CD14-positive monocyte (primary cell): ENCODE results near the gene FREM1. TPM values are rescaled to one million over a fixed set of nuclear protein-coding genes. Genes with fewer than 3 reads are reported as not detected.

Source experiments
- DNase-seq, 3 donors: peaks; one replicate each; pipeline ENCODE4 v3.0.0-alpha.2; 2011 to 2022
- H2AFZ ChIP-seq: 2 replicates; pipeline ENCODE4 v1.6.0; 2012; ENCODE audit warnings: mild to moderate bottlenecking, low read depth, low read length, inconsistent platforms; ENCODE audit not compliant: insufficient read depth, poor library complexity, severe bottlenecking
- H3K27ac ChIP-seq, 2 donors: 1 replicate in 1 of 2; 2 replicates in 1 of 2; pipeline ENCODE4 v1.5.1; 2012 to 2013; ENCODE audit warnings: low read length in 2 of 2, control low read depth in 1 of 2, inconsistent platforms in 1 of 2, low read depth in 1 of 2, mild to moderate bottlenecking in 1 of 2
- H3K27me3 ChIP-seq, 2 donors: one replicate each; pipeline versions ENCODE4 v1.6.0 to v1.6.1; 2011 to 2013; ENCODE audit warnings: low read length in 2 of 2; ENCODE audit not compliant: control insufficient read depth in 2 of 2, insufficient read depth in 2 of 2
- H3K36me3 ChIP-seq, 2 donors: replicated peaks in 1 of 2; 1 replicate in 1 of 2; 2 replicates in 1 of 2; pipeline versions ENCODE4 v1.5.1 to v1.6.1; 2012 to 2013; ENCODE audit warnings: low read length in 2 of 2, control low read depth in 1 of 2, inconsistent platforms in 1 of 2, mild to moderate bottlenecking in 1 of 2; ENCODE audit not compliant: insufficient read depth in 2 of 2, control insufficient read depth in 1 of 2
- H3K4me1 ChIP-seq, 2 donors: 1 replicate in 1 of 2; 2 replicates in 1 of 2; pipeline versions ENCODE4 v1.5.1 to v1.6.1; 2012 to 2013; ENCODE audit warnings: low read length in 2 of 2, control low read depth in 1 of 2, inconsistent platforms in 1 of 2, mild to moderate bottlenecking in 1 of 2, moderate library complexity in 1 of 2; ENCODE audit not compliant: insufficient read depth in 2 of 2, control insufficient read depth in 1 of 2
- H3K4me2 ChIP-seq: replicated peaks from 2 replicates; pipeline ENCODE3; 2012; ENCODE audit warnings: low read length, moderate library complexity, mild to moderate bottlenecking; ENCODE audit not compliant: poor library complexity, severe bottlenecking; ENCODE audit errors: extremely low read depth
- H3K4me3 ChIP-seq, 3 experiments: fragments of 200-600 bp in 1 of 3; sonication (generic) in 1 of 3; replicated peaks in 1 of 3; 1 replicate in 2 of 3; 2 replicates in 1 of 3; pipeline ENCODE4 v1.5.1; 2011 to 2013; ENCODE audit warnings: low read length in 3 of 3, mild to moderate bottlenecking in 3 of 3, control low read depth in 2 of 3, low read depth in 2 of 3, inconsistent platforms in 1 of 3, moderate library complexity in 1 of 3
- H3K79me2 ChIP-seq: 2 replicates; pipeline ENCODE4 v1.6.0; 2012; ENCODE audit warnings: mild to moderate bottlenecking, control low read depth, inconsistent platforms, low read length, moderate library complexity; ENCODE audit not compliant: insufficient read depth
- H3K9ac ChIP-seq: 2 replicates; pipeline ENCODE4 v1.6.0; 2017; ENCODE audit warnings: low read length, mild to moderate bottlenecking; ENCODE audit not compliant: insufficient read depth, poor library complexity, severe bottlenecking
- H3K9me3 ChIP-seq, 2 donors: replicated peaks in 1 of 2; 1 replicate in 1 of 2; 2 replicates in 1 of 2; pipeline versions ENCODE4 v1.5.1 to v1.6.1; 2012 to 2013; ENCODE audit warnings: low read length in 2 of 2, control low read depth in 1 of 2; ENCODE audit not compliant: control insufficient read depth in 1 of 2, insufficient read depth in 1 of 2
- H4K20me1 ChIP-seq: 2 replicates; pipeline ENCODE4 v1.6.0; 2012; ENCODE audit warnings: mild to moderate bottlenecking, low read length, control low read depth, moderate library complexity; ENCODE audit not compliant: insufficient read depth
- H3K27ac Mint-ChIP-seq, 7 donors: one replicate each; pipeline ENCODE4 v1.8.0; 2020; ENCODE audit warnings: mild to moderate bottlenecking in 7 of 7, mixed read lengths in 7 of 7, moderate library complexity in 6 of 7, inconsistent platforms in 2 of 7
- H3K27me3 Mint-ChIP-seq, 3 donors: one replicate each; pipeline ENCODE4 v1.8.0; 2021 to 2022; ENCODE audit warnings: low read depth in 3 of 3, mild to moderate bottlenecking in 3 of 3, mixed read lengths in 3 of 3, moderate library complexity in 3 of 3, inconsistent platforms in 1 of 3
- H3K36me3 Mint-ChIP-seq, 2 donors: one replicate each; pipeline ENCODE4 v1.8.0; 2020; ENCODE audit warnings: mixed read lengths in 2 of 2, inconsistent platforms in 1 of 2, mild to moderate bottlenecking in 1 of 2
- H3K4me1 Mint-ChIP-seq: one replicate; pipeline ENCODE4 v1.8.0; 2020; ENCODE audit warnings: mild to moderate bottlenecking, mixed read lengths
- H3K4me3 Mint-ChIP-seq, 2 donors: one replicate each; pipeline ENCODE4 v1.8.0; 2020; ENCODE audit warnings: mild to moderate bottlenecking in 2 of 2, mixed read lengths in 2 of 2, moderate library complexity in 1 of 2
- H3K9me3 Mint-ChIP-seq, 7 donors: one replicate each; pipeline ENCODE4 v1.8.0; 2020 to 2022; ENCODE audit warnings: mixed read lengths in 7 of 7, mild to moderate bottlenecking in 6 of 7, moderate library complexity in 6 of 7, inconsistent platforms in 2 of 7
- CTCF ChIP-seq: fragments of 200-600 bp; IDR thresholded peaks from one replicate; pipeline ENCODE4 v1.8.0; 2022; ENCODE audit warnings: antibody characterized with exemption, mild to moderate bottlenecking
- WGBS: methylation state at CpG from one replicate; pipeline ENCODE4 v1.1.5; 2013; ENCODE audit warnings: missing lambda C conversion rate; ENCODE audit not compliant: insufficient coverage; 5-methylcytosine and 5-hydroxymethylcytosine counted together
- intact Hi-C, 2 donors: fragments of 100-400 bp; cut with micrococcal nuclease; formaldehyde crosslinking; loops; one replicate each; pipeline versions ENCODE4 v1.15.0 to v1.15.1; 2023
- polyA plus RNA-seq, 3 donors: library from polyadenylated mRNA; depleted of rRNA in 1 of 3; unstranded in 2 of 3; stranded (reverse) in 1 of 3; fragments of 300-500 nt in 2 of 3; fragments of >200 nt in 1 of 3; fragmentation: Illumina TruSeq in 2 of 3; gene quantifications; 1 replicate in 2 of 3; 2 replicates in 1 of 3; pipeline ENCODE4 v1.2.3, GENCODE V29; 2012 to 2021

Gene FREM1
- polyA plus RNA-seq, 3 donors = not detected

- H3K4me1 Mint-ChIP-seq = no peaks in the 10 kb centered on the region
- H3K4me3 Mint-ChIP-seq = no peak overlapping the region
- intact Hi-C loops = no loop called here
- peaks cover 2 to 8% (median 7%) of the 10 kb centered on the region in 3 donors for H3K27me3 Mint-ChIP-seq
- no peak for TF ChIP-seq CTCF
- H3K27ac Mint-ChIP-seq = no peak overlapping the region
- H3K4me3 ChIP-seq = no peak overlapping the region
- no peaks in the 10 kb centered on the region for H3K36me3 Mint-ChIP-seq
- H4K20me1 ChIP-seq = no peaks in the 10 kb centered on the region
- peaks cover 0 to 5% (median 1%) of the 10 kb centered on the region in 7 donors for H3K9me3 Mint-ChIP-seq
- H3K4me2 ChIP-seq = no peak overlapping the region
- H3K27ac ChIP-seq = no peak overlapping the region
- H3K36me3 ChIP-seq = no peaks in the 10 kb centered on the region
- H3K4me1 ChIP-seq = no peaks in the 10 kb centered on the region
- no peaks in the 10 kb centered on the region for H3K9me3 ChIP-seq
- no peaks in the 10 kb centered on the region for H3K79me2 ChIP-seq
- DNase-seq = no peak
- 60% methylated on average over 1 of the region's 4 CpGs for WGBS
- H3K27me3 ChIP-seq = peaks cover 0 to under 1% of the 10 kb centered on the region in 2 donors
- no peak overlapping the region for H3K9ac ChIP-seq
- H2AFZ ChIP-seq = no peak overlapping the region
These were observed 186.9 kb downstream of the FREM1 start for GRCh38 chr9:14723301-14723700.

- Histone ChIP-seq H3K36me3 (no peaks in the 10 kb centered on the region), H3K79me2 (no peaks in the 10 kb centered on the region), H3K4me2 (no peak within 1 kb of the TSS), H2AFZ (no peak within 1 kb of the TSS), H3K9ac (no peak within 1 kb of the TSS), H3K9me3 (no peaks in the 10 kb centered on the region), H3K4me3 (no peak within 1 kb of the TSS), H3K27ac (no peak within 1 kb of the TSS), H3K4me1 (no peaks in the 10 kb centered on the region), H4K20me1 (no peaks in the 10 kb centered on the region), H3K27me3 (peaks cover 3 to 4% of the 10 kb centered on the region in 2 donors)
- no peaks in the 10 kb centered on the region for H3K4me1 Mint-ChIP-seq
- TF ChIP-seq CTCF = no peak
- H3K4me3 Mint-ChIP-seq = no peak within 1 kb of the TSS
- H3K36me3 Mint-ChIP-seq = no peaks in the 10 kb centered on the region
- WGBS = 74% methylated on average over 6 of the region's 7 CpGs
- intact Hi-C loops = no loop called here
- no peak within 1 kb of the TSS for H3K27ac Mint-ChIP-seq
- peaks cover 0 to 5% (median 0%) of the 10 kb centered on the region in 7 donors for H3K9me3 Mint-ChIP-seq
- DNase-seq = no peak
- peaks cover 2 to 8% (median 7%) of the 10 kb centered on the region in 3 donors for H3K27me3 Mint-ChIP-seq
These were observed 187.7 kb downstream of the FREM1 start, which contains the start of gene CER1 for GRCh38 chr9:14722391-14723035. Gene CER1 (minus strand): TSS chr9:14722733. CDS start chr9:14722672, 61 bp downstream.
